DLD1 (cell line): ENCODE results near the gene ZNF442.
"Not testable (repeated sequence)": the region's sequence is repeated elsewhere in the genome, so short reads cannot be mapped to it uniquely, and the experiment has no call there.

ENCODE experiments used
- in situ Hi-C: cut with HindIII; loops from 2 replicates; pipeline ENCODE4 v1.10.0; 2017; ENCODE audit warnings: low sequenced_read_pairs

The ZNF442 gene

DNA sequence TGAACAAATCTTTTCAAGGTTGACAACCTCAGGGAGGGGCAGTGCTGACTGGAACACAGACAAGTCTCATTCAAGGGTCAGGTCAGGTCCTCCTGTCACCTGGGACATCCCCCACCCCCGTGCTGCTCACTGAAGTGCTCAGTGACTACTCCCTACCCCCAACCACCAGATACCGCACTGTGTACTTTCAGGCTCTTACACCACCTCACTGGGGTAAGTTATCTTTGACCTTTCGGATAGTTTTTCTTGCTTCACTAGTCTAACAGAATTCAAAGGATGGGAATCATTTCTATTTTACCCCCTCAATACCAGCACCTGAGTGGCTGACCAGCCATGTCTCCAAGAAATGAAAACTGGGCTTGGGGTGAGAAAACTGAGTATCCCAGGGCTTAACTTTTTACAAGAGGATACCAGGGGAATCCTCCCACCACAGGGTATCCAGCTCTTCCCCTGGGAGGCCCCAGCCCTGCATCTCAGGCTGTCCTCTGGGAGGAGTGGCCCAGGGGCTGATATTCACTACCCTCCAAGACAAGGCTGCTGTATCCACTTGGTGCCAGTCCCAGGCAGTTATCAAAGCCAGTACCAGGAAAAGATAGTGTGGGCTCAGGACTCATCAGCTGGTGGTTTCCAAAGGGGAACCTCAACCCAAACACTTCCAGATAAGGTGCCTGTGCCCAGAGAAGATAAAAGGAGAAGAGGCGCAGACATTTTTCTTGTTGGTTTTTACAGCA lies 34.1 kb downstream of the ZNF442 start:
- in situ Hi-C loops, result no loop called here

DNA sequence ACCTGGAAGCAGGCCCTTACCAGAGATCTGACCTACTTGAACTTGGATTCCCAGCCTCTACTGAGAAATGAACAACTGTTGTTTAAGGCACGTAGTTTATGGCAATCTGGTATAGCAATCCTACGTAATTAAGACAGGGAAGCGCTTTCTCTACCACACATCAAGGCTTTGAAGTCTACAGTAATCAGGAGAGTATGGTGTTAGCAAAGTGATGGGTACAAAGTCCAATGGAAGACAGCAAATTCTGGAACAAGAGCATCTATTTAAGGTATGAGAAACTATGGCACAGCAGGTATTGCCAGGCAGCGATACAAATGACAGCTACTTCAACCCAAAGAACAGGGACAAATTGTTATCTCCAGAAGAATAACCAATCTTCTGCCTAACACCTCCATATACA lies 35.1 kb downstream of the ZNF442 start:
- in situ Hi-C loops, result no loop called here

DNA sequence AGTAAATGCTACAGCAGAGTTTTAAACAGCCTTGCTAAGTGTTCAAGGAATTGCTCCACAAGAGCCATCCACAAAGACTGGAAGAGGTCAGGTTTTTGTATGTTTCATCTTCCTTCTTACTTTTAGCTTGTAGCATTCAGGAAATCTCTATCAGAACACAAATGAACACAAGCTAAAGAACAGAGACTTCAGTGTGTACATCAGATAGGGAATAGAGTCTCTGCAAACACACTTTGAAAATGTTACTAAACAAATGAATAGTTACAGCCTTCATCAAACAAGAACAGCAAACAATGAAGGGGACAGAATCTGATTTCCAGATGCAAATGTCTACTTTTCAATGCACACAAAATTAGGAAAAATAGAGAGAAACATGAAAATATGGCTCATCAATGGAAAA lies 39.8 kb downstream of the ZNF442 start:
- in situ Hi-C loops, result no loop called here

DNA sequence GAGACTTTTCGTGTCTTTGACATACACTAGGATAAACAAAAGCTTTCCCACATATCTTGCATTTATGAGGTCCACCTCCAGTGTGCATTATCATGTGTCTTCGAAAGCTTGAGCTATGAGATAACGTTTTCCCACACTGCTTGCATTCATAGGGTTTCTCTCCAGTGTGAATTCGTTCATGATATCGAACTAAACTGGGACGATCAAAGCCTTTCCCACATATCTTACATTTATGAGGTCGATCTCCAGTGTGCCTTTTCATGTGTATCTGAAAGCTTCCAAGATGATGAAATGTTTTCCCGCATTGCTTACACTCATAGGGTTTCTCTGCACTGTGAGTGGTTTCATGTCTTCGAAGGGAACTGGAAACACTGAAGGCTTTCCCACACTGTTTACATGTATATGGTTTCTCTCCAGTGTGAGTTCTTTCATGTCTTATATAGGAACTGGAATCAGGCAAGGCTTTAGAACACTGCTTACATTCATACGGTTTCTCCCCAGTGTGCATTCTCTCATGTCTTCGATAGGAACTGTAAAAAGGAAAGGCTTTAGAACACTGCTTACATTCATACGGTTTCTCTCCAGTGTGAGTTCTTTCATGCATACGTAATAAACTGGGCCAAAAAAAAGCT lies 46.6 kb downstream of the ZNF442 start:
- in situ Hi-C loops, result no loop called here

DNA sequence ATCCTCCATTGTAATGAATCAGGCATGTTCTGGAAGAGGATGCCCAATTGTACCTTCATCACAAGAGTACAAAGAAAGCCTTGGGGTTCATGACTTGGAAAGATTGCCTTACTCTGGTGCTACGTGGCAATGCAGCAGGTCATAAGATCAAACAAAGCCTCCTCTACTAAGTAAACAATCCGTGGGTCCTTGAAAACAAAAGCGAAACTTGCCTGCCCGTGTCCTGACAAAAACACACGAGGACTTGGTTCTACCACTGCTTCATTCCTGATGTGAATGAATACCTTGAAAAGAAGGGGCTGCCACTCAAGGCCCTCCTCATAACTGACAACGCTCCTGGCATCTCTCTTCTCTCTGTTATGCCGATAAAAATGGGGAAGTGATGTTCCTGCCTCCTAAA lies 50.9 kb downstream of the ZNF442 start:
- in situ Hi-C loops, result no loop called here

DNA sequence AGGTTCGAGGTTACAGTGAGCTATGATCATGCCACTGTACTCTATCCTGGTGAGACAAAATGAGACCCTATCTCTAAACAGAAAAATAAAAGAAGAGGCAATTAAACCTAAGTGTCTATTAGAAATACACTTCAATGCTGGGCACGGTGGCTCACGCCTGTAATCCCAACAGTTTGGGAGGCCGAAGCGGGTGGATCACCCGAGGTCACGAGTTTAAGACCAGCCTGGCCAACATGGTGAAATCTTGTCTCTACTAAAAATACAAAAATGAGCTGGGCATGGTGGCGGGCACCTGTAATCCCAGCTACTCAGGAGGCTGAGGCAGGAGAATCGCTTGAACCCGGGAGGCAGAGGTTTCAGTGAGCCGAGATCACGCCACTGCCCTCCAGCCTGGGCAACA lies 56.6 kb downstream of the ZNF442 start:
- in situ Hi-C loops, result not testable (repeated sequence)
